HUES6 (cell line): ENCODE measurements around the gene ESCO1.

ENCODE experiments used
- H3K27ac ChIP-seq: 2 replicates; pipeline ENCODE4 v1.7.0; 2013; ENCODE audit warnings: low read depth, mild to moderate bottlenecking, low read length, inconsistent platforms
- H3K27me3 ChIP-seq: 2 replicates; pipeline ENCODE4 v1.6.1; 2013; ENCODE audit warnings: low read length; ENCODE audit not compliant: control insufficient read depth, insufficient read depth
- H3K36me3 ChIP-seq: 2 replicates; pipeline ENCODE4 v1.6.1; 2013; ENCODE audit warnings: low read length; ENCODE audit not compliant: control insufficient read depth, insufficient read depth
- H3K4me1 ChIP-seq: 2 replicates; pipeline ENCODE4 v1.6.1; 2013; ENCODE audit warnings: low read length; ENCODE audit not compliant: control insufficient read depth, insufficient read depth
- H3K4me3 ChIP-seq: 2 replicates; pipeline ENCODE4 v1.5.1; 2013; ENCODE audit warnings: low read depth, low read length
- H3K9ac ChIP-seq: one replicate; pipeline ENCODE4 v1.6.1; 2013; ENCODE audit warnings: mild to moderate bottlenecking, low read length
- H3K9me3 ChIP-seq: 2 replicates; pipeline ENCODE4 v1.6.1; 2013; ENCODE audit warnings: low read depth, low read length; ENCODE audit not compliant: control insufficient read depth, insufficient read depth

Gene ESCO1

GRCh38 chr18:21486905-21487437 is 113.5 kb downstream of the ESCO1 start:
- Histone ChIP-seq H3K9ac (no peak overlapping the region), H3K9me3 (no peaks in the 10 kb centered on the region), H3K27me3 (no peaks in the 10 kb centered on the region), H3K27ac (no peak overlapping the region), H3K4me3 (no peak overlapping the region), H3K36me3 (no peaks in the 10 kb centered on the region), H3K4me1 (0 out of 2 replicates have a peak, but pooled peaks cover 6% of the 10 kb centered on the region)

GRCh38 chr18:21484851-21485636 is 115.5 kb downstream of the ESCO1 start:
- Histone ChIP-seq H3K9ac (no peak overlapping the region), H3K27me3 (no peaks in the 10 kb centered on the region), H3K9me3 (no peaks in the 10 kb centered on the region), H3K27ac (no peak overlapping the region), H3K36me3 (no peaks in the 10 kb centered on the region; the same call in 1 of the 2 replicates), H3K4me3 (no peak overlapping the region), H3K4me1 (0 out of 2 replicates have a peak, but pooled peaks cover 6% of the 10 kb centered on the region)

GRCh38 chr18:21483051-21483450 is 117.5 kb downstream of the ESCO1 start:
- no peak overlapping the region for H3K27ac ChIP-seq
- H3K4me3 ChIP-seq = no peak overlapping the region
- no peak overlapping the region for H3K9ac ChIP-seq
- no peaks in the 10 kb centered on the region; the same call in 1 of the 2 replicates for H3K36me3 ChIP-seq
- 0 out of 2 replicates have a peak, but pooled peaks cover 6% of the 10 kb centered on the region for H3K4me1 ChIP-seq
- no peaks in the 10 kb centered on the region for H3K9me3 ChIP-seq
- H3K27me3 ChIP-seq = no peaks in the 10 kb centered on the region

GRCh38 chr18:21481739-21482138 is 118.8 kb downstream of the ESCO1 start:
- H3K4me1 ChIP-seq = 0 out of 2 replicates have a peak, but pooled peaks cover 6% of the 10 kb centered on the region
- H3K27me3 ChIP-seq = no peaks in the 10 kb centered on the region
- no peak overlapping the region for H3K9ac ChIP-seq
- H3K36me3 ChIP-seq = no peaks in the 10 kb centered on the region; the same call in 1 of the 2 replicates
- H3K4me3 ChIP-seq = no peak overlapping the region
- no peak overlapping the region for H3K27ac ChIP-seq
- H3K9me3 ChIP-seq = no peaks in the 10 kb centered on the region

GRCh38 chr18:21479721-21480120 is 120.8 kb downstream of the ESCO1 start:
- Histone ChIP-seq H3K4me3 (no peak overlapping the region), H3K27me3 (no peaks in the 10 kb centered on the region), H3K9me3 (no peaks in the 10 kb centered on the region), H3K27ac (no peak overlapping the region), H3K4me1 (no peaks in the 10 kb centered on the region), H3K36me3 (no peaks in the 10 kb centered on the region; the same call in 1 of the 2 replicates), H3K9ac (no peak overlapping the region)
